RPMI8226 (cell line): Measurements from ENCODE around the gene BSN.

Experiments used
- DNase-seq: peaks from one replicate; pipeline ENCODE4 v3.0.0-alpha.2; 2015

Gene BSN

DNA sequence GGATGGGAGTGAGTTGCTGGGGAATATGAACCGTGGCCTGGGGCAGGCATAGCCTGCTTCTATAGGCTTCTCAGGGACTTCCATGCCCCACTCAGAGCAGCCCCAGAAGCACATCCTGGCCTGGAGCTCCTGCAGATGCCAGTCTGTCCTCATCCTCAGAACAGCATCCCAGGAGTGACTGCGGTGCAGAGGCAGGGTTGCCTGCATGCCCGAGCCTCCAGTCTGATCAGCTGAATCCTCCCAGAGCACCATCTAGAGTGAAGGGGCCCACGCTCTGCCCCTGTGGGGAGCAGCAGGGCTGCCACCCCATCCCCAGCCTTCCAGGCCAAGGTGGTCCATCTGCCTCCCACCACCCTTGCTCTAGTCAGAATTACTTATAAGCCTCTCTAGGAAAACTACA lies 75.2 kb downstream of the BSN start:
- DNase-seq = no peak

DNA sequence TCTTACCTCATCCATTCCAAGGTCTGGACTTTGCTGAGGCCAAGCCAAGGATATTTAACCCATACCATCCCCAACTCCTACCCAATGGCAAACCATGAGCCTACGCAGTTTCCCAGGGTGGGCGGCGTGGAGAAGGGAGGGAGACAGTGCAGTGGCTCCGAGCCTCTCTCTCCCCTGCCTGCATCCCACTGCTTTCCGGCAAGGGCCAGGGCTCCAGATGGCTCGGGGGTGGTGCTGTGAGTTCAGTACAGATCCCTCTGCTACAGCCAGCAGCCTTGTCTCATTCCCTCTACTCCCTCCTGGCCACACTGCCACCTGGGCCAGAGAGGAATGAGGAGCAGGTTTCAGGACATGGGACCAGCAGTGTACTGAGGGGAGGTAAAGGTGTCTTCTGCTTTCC lies 75.6 kb downstream of the BSN start:
- no peak for DNase-seq

DNA sequence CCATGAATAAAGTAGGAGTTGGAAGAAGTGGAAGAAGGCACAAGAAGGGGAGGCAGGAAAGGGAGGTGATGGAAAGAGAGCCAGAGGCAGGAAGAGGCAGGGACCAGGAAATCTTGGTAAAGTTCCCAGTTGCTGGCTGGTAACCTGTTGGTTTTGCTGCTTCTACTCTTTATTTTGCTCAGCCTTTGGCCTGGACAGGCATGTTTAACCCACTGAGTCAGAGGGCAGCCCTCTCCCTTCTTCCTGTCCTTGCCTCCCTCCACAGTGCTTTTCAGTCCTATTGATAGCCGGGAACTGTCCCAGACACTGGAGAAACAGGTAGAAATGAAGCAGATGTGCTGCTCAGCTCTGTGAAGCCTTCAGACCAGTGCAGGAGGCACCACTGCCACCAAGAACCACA lies 76.5 kb downstream of the BSN start:
- no peak for DNase-seq

DNA sequence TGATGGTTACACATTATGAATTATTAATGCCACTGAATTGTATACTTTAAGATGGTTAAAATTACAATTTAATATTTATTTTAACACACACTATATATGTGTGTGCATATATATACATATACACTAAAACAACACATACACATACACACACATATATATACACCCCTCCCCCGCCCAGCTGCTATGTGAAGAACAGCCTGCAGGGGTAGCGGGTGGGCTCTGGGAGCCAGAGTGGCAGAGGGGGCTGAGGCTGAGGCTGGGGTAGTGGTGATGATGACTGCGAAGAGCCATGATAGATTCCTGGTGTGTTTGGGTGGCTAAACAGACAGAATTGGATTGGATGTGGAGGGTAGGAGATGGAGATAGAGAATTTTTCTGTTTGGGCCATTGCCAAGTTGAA lies 80.5 kb downstream of the BSN start:
- DNase-seq = no peak

DNA sequence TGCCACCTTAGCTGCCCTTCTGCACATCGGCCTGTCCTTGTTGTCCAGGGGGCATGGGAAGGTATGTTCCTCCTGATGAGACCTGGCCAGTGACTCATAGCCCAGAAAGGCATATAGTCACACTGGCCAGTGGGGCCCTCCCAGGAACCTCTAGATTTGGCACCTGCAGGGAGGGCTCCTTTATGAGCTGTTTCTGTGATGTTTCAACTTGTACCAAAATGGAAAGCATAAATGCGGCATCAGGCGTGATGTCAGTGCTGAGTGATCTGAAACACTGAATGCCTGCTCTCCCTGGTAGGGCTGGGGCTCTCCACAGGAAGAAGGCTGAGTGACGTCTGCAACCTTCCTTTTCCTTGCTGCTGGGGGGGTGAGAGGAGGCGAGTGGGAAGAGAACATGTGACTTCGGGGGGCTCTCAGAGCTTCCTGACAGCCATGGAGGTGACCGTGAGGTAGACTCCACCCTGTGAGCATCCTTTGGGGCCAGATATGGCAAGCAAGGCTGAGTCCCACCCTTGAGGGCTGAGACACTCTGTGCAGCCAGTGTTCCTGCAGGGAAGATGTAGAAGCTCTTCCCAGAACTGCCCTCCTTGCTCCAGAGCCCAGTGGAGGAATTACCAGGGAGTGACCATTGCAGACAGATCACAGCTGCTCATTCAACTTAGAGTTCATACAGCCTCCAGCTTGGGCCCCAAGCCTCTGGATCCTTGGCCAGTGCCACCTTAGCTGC lies 82.8 kb downstream of the BSN start:
- no peak for DNase-seq

DNA sequence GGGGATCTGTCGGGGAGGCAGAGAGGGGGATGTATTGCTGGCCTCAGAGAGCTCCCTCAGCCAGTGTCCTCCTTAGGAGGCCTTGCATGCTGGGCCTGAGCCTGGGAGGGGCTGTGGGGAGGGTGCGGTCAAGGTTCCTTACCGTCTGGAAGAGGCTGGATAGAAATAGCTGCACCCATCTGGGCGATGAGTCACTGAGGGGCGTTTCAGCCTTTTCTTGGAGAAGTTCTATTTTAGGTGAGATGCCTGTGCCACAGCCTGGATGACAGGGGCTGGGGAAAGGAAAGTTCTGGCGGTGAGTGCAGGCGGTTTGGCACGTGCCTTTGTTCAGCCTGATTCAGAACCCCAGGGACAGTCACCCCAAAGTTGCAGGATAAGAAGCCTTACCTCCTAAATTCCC lies 84.2 kb downstream of the BSN start:
- DNase-seq = no peak

DNA sequence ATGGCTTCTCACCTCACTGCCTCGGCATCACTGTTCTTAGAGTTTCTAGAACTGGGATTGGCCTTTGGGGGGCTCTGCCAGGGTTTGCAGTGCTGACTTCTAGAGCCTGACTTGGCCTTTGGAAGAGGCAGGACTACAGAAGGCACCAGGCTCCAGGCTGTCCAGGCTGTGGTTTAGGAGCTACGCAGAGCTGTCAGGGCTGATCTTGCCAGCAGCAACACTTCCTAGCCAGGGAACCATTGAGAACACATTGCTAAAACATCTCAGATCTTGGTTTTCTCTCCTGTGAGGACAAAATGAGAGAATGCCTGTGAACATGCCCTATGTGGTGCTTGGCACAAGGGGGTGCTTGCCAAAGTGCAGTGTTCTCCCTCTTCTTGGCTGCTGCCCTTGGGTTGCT lies 85.3 kb downstream of the BSN start:
- DNase-seq = no peak

DNA sequence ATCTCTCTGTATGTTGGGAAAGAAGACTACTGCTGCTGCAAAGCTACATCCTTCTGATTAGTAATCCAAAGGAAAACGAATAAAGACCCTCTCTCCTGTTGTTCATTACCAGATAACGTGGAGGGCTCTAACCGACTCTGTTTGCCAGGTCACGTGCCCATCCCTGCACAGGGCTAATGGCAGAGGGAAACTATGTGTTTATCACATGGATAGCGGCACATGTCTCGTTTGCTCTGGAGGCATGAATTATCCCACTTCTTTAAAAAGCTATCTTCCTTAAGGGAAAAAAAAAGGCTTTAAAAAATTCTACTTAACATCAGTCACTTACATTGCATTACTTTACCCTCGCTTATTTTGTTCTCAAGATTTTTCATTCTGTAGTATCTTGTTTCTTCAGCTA lies 87.0 kb downstream of the BSN start:
- DNase-seq = no peak

DNA sequence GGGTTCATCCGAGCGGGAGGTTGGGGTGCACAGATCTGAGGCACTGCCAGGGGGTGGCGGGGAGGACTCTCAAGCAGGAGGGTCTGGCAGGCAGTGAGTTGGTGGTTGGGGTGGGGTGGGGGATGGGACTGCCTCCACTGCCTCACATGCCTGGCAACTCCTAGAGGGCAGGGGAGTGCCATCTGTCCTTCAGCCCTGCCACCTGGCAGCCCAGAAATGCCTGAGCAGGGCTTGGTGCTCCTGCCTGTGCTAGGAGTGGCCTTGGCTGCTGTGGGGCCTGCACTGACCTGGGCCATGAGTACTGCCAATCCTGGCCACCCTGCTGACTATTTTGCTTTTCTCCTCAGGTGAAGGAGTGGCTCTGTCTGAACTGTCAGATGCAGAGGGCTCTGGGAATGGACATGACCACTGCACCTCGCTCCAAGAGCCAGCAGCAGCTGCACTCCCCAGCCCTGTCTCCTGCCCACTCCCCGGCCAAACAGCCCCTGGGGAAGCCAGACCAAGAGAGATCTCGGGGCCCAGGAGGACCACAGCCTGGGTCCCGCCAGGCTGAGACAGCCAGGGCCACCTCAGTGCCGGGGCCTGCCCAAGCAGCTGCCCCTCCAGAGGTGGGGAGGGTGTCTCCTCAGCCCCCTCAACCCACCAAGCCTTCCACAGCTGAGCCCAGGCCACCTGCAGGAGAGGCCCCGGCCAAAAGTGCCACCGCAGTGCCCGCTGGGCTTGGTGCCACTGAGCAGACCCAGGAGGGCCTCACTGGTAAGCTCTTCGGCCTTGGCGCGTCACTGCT lies 87.8 kb downstream of the BSN start:
- no peak for DNase-seq

DNA sequence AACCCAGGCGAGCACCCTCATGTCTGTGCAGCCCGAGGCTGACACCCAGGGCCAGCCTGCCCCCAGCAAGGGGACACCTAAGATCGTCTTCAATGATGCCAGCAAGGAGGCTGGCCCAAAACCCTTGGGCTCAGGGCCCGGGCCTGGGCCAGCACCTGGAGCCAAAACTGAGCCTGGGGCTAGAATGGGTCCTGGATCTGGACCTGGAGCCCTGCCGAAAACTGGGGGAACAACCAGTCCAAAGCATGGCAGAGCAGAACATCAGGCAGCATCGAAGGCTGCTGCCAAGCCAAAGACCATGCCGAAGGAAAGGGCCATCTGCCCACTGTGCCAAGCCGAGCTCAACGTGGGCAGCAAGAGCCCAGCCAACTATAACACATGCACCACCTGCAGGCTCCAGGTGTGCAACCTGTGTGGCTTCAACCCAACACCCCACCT lies 88.5 kb downstream of the BSN start:
- peak; percentile 34 for DNase-seq

DNA sequence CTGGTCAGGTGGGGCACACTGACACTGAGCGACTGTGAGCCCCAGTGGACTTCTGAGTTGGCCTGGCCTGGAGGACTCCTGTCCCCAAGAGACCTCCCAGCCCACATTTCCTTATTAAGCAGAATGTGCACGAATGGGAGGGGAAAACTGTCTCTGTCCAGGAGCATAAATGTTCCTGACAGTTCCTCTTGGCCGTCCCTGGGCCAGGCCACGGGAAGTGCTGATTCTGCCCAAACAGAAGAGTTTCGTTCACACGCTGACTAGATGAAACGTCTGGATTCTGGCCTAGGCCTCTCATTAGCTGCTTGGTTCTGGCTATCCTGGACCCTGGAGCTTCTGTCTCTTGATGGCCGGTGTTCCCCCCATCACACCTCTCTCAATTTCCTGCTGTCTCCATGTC lies 90.4 kb downstream of the BSN start:
- DNase-seq = no peak

DNA sequence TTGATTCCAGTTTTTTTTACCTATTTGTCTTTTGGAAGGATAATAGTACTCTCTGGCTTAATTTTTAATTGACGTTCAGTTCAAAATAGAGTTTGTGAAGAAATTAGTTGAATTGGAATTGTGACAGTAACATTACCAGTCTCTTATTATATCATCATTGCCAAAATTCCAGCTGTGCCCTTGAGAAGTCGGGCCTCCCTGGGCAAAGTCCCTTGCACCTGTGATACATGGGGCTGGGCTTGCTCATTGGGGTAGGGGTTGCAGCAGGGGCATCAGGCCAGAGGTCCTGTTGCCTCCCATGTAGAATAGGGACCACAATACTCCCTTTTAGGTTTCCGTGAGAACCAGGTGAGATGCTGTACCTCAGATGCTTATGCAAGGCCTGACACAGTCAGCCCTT lies 92.0 kb downstream of the BSN start:
- DNase-seq = no peak

DNA sequence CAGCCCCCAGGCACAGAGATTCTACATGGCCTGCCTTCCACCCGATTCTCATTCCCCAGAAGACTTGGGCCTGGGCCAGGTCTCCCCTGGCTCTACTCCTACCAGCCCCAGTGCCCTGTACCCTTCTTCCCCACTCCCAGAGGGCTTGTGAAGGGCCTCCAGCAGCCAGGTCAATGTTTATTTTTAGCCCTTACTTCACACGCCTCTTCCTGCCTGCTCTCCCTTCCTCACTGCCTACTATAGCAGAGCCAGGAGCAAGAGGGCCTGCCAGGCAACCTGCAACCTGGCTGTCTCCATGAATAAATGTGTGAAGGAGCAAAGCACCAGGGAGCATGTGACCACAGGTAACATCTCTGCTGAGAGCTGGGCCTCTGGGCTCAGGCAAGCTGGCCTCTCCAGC lies 93.5 kb downstream of the BSN start:
- DNase-seq = peak; percentile 54

DNA sequence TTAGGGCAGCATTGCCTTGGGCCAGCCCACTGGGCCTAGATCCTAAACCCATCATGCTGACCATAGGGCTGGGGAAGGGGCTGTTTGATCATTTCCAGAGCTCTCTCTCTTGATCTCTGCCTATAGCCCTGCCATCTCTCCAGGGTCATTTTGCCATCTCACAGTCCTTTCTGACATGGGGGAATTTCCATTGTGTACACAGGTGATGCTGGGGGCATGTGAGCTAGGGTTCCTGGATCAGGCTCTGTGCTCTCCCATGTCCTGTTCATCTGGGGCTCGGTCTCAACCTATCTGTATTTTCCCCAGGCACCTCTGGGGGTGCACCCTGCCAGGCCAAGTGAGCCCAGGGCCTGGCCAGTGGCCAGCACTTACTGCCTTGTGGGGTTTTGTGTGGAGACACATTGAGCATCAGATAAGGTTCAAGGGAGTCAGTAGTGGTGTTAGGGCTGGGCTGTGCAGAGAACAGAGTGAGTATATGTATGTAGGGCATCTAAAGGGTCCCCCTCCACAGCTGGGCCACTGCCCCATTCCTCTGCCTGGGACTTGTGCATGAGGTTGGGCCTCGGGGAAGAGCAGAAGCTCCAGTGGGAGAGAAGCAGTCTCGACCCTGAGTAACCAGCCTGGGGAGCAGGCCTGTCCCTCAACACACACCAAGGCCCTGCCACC lies 94.2 kb downstream of the BSN start:
- peak; percentile 43 for DNase-seq

DNA sequence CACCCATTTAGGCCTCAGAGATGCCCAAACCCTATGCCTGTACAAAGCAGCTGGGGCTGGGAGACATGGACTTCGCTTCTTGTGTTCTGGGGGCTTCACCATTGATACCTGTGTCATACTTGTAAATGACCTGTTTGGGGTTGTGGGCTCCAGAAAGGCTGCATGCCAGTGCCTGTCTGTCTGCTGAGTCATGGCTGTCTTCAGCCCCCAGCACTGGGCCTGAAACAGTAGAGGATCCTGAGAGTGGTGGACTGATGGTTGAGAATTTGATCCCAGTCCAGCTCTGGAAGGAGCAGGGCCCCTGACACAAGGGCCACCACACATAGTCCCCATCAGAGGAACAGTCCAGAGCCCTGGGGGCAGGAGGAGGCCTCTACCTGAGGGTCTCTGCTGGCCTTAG lies 95.3 kb downstream of the BSN start:
- no peak for DNase-seq

DNA sequence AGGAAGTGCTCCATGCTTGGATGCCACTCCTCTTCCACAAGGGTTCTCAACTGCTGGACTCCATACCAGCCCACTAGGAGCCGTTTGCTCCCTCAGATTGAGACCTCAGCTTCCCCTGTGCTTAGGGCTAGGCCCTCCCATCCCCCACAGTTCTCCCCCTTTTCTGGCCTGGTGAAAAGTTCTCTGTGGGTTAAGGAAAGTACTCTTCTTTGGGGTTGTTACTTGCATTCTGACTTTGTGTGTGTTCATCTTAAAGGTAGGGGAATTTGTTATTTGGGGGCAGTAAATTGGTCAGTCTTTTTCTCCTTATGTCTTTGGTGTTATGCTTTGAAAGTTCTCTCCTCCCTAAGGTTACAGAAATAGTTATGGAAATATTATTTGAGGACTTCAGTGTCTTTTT lies 95.9 kb downstream of the BSN start:
- DNase-seq = no peak

DNA sequence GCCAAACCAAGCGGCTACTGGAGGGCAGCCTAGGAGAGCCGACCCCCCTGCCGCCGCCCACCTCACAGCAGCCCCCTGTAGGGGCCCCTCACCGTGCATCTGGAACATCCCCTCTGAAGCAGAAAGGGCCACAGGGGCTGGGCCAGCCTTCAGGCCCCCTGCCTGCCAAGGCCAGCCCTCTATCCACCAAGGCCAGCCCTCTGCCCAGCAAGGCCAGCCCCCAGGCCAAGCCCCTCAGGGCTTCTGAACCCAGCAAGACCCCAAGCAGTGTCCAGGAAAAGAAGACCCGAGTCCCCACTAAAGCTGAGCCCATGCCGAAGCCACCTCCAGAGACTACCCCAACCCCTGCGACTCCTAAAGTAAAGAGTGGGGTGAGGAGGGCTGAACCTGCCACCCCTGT lies 96.4 kb downstream of the BSN start:
- no peak for DNase-seq

DNA sequence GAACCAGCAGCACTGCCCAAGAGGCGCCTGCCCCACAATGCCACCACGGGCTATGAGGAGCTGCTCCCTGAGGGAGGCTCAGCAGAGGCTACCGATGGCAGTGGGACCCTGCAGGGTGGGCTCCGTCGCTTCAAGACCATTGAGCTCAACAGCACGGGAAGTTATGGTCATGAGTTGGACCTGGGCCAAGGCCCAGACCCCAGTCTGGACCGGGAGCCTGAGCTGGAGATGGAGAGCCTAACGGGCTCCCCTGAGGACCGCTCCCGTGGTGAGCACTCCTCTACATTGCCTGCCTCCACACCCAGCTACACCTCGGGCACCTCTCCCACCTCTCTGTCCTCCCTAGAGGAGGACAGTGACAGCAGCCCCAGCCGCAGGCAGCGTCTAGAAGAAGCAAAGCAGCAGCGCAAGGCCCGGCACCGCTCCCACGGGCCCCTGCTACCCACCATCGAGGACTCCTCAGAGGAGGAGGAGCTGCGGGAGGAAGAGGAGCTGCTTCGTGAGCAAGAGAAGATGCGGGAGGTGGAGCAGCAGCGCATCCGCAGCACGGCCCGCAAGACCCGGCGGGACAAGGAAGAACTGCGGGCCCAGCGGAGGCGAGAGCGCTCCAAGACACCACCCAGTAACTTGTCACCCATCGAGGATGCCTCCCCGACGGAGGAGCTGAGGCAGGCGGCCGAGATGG lies 98.1 kb downstream of the BSN start:
- no peak for DNase-seq

DNA sequence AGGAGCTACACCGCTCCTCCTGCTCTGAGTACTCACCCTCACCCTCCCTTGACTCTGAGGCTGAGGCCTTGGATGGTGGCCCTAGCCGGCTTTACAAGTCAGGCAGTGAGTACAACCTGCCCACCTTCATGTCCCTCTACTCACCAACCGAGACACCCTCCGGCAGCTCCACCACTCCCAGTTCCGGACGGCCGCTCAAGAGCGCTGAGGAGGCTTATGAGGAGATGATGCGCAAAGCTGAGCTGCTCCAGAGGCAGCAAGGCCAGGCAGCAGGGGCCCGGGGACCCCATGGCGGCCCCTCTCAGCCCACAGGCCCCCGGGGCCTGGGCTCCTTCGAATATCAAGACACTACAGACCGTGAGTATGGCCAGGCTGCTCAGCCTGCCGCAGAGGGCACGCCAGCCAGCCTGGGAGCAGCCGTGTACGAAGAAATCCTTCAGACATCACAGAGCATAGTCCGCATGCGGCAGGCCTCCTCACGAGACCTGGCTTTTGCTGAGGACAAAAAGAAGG lies 98.7 kb downstream of the BSN start:
- no peak for DNase-seq

DNA sequence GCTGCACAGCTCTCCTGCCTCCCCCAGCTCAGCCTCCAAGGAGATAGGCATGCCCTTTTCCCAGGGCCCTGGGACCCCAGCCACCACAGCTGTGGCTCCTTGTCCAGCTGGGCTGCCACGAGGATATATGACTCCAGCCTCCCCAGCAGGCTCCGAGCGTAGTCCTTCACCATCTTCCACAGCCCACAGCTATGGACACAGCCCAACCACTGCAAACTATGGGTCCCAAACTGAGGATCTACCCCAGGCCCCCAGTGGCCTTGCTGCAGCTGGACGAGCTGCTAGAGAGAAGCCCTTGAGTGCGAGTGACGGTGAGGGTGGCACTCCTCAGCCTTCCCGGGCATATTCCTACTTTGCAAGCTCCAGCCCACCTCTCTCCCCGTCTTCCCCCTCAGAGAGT lies 99.3 kb downstream of the BSN start:
- no peak for DNase-seq

DNA sequence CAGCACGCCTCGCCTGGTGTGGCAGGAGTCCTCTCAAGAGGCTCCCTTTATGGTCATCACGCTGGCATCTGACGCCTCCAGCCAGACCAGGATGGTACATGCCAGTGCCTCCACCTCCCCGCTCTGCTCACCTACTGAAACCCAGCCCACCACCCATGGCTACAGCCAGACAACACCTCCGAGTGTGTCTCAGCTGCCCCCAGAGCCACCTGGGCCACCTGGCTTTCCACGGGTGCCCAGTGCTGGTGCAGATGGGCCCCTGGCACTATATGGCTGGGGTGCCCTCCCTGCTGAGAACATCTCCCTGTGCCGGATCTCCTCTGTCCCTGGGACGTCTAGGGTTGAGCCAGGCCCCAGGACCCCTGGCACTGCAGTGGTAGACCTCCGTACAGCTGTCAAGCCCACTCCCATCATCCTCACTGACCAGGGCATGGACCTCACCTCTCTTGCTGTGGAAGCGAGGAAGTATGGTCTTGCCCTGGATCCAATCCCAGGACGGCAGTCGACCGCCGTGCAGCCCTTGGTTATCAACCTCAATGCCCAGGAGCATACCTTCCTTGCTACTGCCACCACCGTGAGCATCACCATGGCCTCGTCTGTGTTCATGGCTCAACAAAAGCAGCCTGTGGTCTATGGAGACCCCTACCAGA lies 100.0 kb downstream of the BSN start:
- no peak for DNase-seq

DNA sequence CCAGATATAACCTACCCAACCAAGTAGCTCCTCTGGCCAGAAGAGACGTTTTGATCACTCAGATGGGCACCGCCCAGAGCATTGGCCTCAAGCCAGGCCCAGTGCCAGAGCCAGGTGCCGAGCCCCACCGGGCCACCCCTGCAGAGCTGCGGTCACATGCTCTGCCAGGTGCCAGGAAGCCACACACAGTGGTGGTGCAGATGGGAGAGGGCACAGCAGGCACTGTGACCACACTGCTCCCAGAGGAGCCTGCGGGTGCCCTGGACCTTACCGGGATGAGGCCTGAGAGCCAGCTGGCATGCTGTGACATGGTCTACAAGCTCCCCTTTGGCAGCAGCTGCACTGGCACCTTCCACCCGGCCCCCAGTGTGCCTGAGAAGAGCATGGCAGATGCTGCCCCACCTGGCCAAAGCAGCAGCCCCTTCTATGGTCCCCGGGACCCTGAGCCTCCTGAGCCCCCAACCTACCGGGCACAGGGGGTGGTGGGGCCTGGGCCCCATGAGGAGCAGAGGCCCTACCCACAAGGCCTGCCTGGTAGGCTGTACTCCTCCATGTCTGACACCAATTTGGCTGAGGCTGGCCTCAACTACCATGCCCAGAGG lies 100.8 kb downstream of the BSN start:
- peak; percentile 98 for DNase-seq
